Measurements from ENCODE around the gene UBE4B.

The UBE4B gene

DNA sequence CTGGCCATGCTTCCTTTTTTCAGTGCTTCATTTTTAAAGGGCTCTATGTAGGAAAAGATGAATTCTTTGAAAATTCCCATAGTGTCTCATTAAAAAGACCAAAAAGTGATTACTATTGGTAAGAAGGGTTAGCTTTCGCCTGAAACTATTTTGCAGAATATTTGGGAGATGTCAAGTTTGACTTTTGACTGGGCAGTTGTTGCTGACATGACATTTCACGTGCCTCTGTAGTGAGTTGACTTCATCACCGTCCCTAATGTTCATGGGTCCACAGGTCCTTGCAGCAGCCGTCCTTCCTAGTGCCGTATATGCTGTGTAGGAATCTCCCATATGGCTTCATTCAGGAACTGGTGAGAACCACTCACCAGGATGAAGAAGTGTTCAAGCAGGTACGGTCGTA is 88.9 kb downstream of the UBE4B start:
- no peak for DNase-seq

DNA sequence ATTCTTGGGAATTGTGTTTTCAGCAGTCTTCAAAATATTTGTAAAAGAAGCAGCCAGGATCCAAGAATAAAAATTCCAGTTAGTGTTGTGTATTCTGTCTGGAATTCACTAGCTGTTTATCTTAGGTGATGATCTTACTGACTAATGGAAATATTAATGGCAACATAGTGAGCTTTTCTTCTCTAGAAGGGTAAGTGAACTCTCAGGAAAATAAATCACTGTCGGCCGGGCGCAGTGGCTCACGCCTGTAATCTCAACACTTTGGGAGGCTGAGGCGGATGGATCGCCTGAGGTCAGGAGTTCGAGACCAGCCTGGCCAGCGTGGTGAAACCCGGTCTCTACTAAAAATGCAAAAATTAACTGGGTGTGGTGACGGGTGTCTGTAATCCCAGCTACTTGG is 90.2 kb downstream of the UBE4B start:
- DNase-seq: no peak

DNA sequence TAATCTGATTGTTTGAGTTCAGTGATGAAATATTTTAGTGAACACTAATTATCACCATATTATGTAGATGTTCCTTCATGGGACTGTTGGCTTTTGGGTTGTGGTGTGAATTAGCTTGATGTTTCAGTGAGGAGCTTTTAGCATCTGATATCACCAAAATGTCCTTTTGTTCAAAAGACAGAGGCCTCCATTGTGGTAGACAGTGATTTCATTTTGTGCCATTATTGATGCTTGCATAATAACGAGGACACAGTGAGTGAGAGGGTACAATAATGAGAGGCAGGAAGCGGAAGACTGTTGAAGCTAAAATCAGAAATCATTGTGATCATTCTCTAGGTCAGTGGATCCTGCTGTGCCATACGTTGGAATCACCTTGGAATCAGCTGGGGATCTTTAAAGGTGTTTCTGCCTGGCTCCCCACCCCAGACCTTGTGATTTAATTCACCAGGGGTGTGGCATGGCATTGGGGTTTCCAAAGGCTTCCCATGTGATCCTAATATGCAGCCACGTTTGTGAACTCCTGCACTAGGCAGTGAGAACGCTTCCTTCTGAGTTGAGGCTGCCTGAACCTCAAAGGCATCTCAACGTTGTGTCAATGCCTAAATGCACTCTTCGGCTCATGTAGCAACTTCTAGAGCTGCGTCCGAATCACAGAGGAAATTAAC is 95.5 kb downstream of the UBE4B start:
- no peak for DNase-seq

DNA sequence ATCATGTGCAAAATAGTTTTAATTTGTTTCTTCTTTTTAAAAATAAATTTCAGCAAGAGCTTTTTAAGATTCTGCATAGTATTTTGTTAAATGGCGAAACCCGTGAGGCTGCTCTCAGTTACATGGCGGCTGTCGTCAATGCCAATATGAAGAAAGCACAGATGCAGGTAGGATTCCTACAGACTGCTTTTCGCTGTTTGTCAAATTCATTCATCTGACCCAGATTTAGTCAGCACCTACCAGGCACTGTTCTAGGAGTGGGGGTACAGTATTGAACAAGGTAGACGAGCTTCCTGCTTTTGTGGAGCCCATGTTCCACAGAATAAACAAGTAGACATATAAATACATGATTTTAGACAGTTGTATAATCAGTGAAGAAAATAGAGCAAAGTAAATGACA is 99.6 kb downstream of the UBE4B start:
- DNase-seq: no peak

DNA sequence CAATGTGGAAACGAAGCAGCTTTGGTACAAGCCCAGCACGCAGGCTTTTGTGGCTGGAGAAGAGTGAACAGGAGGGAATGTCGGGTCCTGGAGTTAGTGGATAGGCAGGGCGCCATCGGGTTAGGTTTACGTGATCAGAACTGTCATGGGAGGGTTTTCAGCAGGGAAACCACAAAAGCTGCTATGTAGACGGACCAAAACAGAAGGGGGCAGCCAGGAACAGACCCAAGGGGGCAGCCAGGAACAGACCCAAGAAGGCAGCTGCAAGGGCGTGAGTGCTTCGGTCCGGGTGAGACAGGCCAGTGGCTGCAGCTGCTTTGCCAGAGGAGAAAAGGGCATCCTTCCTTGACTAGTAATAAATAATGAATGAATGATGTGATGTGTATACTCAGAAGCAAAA is 100.1 kb downstream of the UBE4B start:
- no peak for DNase-seq

DNA sequence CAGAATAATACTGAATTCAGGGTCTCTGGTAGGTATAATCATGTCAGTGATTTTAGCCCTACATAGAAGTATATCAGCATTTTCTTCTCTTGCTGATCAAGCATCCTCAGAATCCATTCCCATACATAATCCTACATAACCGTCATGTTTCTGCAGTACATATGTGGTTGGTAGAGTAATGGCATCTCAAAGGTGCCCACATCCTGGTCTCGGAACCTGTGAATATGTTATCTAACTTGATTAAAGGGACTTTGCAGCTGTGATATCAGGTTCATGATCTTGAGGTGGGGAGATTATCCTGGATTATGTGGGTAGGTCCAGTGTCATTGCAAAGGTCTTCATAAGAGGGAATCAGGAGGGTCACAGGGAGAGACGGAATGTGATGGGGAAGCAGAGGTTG is 108.2 kb downstream of the UBE4B start:
- no peak for DNase-seq

DNA sequence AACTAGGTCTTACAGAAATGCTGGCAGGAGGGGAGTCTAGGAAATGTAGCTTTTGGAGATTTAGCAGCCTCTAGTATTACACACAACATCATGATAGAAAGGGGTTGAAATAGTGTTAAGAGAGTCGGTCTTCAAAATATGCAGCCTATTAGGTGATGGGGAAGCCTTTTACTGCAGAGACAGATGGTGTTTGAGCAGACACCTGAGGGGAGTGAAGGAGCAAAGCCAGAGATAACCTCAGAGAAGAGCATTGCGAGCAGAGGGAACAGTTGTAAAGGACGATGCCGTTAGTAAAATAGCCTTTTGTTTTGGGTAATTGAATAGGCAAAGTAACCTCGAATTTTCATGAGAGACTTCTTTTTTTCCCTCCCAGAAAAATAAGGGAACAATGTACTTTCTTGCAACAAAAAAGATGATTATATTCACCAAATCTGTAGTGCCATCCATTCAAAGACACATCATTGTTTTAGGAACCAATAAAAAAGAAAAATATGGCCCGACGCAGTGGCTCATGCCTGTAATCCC is 111.3 kb downstream of the UBE4B start:
- no peak for DNase-seq

DNA sequence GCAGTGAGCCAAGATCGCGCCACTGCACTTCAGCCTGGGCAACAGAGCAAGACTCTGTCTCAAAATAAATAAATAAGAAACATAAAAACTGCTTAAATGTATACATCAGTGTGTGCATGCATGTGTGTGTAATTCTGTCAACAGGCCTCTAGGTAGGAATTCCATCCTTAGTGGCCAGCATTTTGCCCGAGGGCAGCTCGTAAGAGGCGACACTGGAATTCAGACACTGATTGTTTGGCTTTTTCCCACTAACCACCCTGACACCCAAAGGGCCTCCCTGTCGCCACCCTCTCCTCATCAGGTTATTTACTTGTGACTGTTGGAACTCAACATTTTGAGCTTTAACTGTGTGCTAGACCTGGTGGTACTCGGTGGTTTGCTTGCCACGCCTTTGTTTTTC is 113.6 kb downstream of the UBE4B start:
- DNase-seq: no peak

DNA sequence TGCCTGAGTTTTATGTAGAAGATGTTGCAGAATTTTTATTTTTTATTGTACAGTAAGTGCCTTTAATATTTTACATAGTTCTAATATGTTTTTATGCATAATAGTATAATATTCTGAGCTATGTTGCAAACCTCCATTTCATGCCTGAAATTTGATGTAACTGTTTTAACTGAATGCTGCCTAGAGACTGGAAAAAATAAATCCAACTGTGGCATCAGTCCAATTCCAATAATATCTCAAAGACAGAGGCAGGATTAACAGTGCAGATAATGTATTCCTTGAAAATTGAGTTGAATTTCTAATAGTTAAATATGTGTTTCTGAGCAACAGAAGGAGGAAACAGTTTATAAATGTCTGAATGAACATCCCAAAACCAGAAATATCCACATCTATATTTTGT is 116.5 kb downstream of the UBE4B start:
- no peak for DNase-seq

DNA sequence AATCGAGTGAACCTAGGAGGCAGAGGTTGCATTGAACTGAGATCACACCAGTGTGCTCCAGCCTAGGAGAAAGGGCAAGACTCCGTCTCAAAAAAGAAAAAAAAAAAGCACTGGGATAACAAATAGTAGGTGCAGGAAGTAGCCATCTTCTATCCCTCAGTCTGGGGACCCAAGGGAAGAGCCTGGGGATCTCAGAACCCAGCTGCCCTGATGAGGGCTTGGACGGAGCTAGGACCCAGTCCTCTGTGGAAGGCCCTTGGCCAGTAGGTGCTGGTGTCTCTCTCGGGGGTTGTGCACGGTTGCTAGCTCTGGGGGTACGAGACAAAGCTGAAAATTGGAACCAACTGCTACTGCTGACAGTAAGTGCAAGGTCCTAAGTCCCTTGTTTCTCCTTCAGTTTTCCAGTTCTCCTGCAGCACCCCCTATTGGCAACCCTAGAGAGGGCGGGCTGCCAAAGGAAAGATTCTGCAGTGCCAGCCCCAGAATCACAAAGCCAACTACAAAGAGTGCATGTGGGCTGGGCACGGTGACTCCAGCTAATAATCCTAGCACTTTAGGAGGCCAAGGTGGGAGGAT is 120.0 kb downstream of the UBE4B start:
- peak; percentile 65 for DNase-seq

DNA sequence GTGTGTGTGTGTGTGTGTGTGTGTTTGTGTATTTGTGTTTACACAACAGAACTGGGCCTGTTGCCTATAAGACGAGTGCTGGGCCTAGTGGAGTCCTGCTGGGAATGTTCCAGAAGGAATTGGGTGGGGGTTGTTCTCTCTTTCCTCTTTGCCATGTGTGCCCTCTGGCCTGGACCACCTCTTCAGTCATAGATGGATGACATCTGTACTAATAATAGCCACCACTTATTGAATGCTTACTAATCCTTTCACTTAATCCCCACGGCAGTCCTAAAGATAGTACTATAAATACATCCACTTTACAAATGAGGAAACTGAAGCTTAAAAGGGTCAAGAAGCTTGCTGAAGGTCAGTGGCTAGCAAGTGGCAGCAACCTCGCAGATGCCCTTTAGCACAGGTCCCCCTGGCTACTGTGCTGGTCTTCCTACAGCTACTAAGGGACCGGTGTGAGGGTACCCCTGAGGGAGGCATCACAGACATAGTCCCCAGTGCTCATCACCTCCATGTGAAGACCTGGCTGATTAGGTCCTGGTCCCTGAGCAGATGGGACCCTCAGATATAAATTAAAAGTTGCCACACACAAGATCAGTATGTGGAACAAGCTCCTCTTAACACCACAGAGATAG is 122.4 kb downstream of the UBE4B start:
- no peak for DNase-seq

DNA sequence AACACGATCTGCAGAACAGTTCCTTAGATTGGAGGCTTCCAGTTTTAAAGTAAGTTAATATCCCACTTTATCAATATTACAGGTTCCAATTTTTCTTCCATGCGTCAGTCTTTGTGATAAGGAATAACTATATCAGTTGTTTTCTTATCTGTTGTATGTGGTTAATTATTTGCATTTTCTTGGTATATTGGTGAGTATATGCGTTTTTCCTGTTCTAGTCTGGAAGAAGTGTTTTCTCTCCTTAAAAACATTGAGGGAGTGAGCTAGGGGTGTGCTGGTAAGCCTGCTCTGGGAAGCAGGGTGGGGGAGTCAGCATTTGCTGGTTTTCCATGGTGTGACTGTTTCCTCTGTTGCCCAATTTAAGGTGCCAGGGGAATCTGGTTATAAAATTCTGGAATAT is 127.4 kb downstream of the UBE4B start:
- no peak for DNase-seq

DNA sequence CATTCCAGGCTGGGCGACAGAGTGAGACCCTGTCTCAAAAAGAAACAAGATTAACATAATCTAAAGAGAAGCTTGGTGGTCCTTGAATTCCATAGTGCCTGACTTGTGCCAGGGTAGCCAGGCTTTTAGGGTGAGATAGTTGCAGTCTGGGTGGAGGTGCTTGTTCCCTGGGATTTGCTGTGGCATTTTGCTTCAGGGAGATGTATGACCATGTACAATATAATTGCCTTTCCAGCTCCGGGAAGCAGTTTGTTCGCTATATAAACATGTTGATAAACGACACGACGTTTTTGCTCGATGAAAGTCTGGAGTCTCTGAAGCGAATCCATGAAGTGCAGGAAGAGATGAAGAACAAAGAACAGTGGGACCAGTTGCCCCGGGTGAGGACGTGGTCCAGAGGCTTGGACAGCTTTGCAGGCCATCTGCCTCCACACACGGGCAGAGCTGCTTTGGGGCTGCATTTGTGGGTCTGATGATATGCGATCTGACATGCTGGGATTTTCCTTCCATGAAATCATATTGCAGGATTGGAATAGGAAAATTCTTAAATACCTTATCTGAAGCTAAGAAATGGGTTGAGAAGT is 128.2 kb downstream of the UBE4B start:
- DNase-seq: no peak

DNA sequence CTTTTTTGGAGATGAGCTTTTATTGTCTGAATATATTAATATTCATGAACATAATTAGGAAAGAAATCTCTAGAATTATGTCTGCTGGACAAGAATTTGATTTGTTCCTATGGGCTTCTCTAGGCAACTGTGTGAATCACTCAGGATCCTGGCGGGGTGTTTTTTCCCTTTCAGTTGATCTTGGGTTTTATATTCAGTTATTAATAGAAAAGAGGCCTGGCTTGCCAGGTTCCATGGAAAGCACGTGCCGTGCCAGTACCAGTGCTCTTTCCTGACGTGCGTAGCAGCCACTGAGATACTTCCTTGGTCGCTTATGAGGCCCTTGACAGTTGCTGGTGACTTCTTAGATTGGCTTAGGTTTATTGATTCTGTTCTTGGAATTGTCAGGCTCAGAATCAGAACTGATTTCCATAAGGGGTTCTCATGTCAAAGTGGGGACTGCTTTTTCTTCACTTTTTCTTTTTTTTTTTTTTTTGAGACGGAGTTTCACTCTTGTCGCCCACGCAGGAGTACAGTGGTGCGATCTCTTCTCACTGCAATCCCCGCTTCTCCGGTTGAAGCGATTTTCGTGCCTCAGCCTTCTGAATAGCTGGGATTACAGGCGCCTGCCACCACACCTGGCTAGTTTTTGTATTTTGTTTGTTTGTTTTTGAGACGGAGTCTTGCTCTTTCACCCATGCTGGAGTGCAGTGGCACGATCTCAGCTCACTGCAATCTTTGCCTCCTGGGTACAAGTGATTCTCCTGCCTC is 129.0 kb downstream of the UBE4B start:
- no peak for DNase-seq

DNA sequence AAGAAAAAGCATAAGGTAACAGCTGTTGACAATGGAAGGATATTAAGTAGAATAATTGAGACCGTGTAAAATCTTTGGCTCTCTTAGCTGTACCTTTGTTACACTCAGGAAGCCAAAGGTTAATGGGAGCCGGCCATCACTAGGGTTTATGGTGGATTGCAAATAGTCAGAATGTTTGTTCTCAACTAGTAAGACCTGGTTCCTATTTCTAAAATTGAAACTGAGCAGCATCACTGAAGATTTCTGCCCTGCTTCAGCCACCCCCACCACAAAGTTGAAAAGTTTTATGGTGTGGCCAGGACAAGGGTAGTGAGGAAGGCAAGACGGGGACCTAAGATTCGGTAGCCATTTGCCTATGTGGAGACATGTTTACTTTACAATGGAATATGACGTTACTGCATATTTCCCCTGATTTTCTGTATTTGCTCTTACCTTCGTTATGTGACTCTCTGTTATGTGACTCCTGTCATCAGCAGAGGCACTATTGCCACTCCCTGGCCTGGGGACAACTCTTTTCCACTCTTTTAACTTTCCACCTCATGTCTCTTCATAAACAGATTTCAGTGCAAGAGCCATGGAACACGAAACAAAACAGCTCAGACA is 136.3 kb downstream of the UBE4B start:
- peak; percentile 37 for DNase-seq

DNA sequence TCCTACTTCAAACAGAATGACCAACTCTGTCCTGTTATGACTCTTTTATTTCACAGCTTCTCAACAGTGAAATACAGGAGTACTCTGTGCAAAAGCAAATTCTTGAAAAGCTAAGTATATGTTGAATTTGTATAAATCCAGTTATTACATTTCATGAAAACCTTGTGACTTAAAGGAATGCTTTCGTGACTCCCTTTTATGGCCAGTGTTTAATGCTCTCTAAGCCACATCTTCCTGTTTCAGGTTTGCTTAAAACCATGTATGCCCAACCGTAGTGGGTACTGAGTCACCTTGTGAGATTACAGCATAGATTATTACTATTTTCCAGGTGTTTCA is 137.4 kb downstream of the UBE4B start:
- DNase-seq: peak; percentile 16

DNA sequence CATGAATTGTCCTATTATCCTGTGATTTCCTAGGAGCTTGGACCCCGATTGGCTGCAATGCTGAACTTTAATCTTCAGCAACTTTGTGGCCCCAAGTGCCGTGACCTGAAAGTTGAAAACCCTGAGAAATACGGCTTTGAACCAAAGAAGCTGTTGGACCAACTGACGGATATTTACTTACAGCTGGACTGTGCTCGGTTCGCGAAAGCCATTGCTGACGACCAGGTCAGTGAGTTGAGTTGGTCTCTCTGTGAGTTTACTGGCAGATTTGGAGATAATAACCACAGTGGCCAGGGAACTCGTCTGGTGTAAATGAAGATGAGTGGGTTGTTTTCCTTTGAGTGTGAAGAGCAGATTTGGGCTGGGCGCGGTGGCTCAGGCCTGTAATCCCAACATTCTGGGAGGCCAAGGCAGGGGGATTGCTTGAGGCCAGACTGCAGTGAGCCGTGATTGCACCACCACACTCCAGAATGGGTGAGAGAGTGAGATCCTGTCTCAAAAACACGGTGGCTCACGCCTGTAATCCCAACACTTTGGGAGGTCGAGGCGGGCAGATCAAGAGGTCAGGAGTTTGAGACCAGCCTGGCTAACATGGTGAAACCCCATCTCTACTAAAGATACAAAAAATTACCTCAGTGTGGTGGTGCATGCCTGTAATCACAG is 138.5 kb downstream of the UBE4B start:
- DNase-seq: peak; percentile 50

DNA sequence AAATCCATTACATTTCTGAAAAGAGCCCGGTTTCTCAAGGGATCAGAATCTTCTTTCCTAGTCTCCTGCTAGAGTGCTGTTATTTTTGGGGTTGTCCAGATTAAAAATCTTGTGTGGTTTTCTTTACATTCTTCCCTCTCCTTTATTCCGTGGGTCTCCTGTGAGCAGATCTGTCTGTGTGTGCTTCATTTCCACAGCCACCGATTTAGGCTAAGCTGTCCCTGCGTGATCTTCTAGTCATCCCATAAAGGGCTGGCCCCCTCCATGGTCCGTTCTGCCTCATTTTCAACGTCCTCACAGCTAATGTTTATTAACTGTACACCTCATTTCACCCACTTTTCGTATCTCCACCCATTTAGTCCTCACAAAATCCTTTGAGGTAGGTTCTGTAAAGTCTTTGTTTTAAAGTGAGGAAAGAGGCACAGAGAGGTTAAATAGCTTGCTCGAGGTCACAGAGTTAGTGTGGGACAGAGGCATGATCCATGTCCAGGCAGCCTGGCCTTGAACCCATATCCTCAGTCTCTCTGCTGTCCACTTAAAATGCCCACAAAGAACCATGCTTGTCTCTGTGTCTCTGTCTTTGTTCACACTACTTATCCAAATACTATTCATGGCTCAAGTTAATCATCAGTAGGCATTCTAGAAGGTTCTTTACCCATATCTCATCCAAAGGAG is 139.4 kb downstream of the UBE4B start:
- DNase-seq: no peak

DNA sequence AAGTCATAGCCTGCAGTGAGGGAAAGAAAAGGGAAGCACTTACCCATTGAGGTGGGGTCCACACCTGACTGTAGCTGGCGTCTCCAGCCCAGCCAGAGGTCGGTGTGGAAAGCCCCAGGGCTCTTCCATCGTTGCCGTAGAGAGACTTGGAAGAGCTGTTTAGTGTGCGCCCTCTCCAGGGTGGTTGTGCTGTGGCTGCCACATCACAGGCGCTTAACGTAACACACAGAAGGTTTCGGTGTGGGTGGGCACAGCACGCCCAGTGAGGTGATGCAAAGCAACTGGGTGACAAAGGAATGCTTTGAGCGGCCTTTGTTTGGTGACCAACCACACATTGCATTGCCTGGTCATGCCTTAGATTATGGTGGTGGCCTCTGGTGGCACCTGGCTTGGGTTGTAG is 140.8 kb downstream of the UBE4B start:
- DNase-seq: no peak

DNA sequence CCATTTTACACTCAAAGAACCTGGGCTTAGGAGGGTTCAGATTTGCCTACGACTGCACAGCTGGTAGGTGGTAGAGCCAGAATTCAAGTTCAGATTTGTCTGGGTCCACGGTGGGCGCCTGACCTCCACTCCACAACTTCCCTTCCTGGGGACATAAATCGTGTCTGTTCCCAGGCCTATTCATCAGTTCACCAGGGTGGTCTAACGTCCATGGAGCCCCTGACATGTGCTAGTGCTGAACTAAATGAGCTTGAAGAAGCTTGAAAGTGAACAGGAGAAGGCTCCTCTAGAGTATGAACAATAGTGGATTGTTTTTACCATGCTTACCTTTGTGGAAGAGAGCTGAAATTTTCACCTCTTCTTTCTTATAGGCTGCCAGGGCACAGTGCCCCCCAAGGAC is 145.1 kb downstream of the UBE4B start:
- no peak for DNase-seq

DNA sequence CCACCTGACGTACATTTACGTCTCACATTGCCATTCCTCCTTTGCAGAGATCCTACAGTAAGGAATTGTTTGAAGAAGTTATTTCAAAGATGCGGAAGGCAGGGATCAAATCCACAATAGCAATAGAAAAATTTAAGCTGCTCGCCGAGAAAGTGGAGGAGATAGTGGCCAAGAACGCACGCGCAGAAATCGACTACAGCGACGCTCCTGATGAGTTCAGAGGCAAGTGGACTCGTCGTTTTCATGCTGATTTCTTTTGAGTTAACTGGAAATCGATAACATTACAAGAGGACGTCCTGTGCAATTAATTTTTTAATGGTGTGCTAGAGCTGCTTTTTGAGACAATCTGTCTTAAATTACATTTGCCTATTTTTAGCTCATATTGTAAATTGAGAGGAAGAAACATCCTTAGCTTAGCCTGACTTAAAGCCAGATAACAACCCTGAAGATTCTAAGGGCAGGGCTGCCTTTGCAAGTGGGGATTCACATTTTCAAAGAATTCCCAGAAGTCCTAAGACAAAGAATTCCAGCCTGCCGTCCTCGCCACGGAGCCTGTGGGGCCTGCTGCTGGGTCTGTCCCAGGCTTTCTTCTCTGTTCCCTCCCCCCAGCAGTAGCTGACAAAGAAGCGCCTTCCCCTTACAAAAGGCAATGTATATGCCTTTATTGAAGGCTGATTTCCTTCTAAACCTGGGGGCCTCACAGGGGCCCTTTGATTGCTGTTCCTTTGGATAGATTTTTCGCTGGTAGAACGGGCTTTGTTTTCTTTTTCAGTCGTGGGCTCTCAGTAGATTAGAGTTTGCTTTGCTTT is 146.0 kb downstream of the UBE4B start:
- DNase-seq: no peak

Data from activated effector memory CD4-positive, alpha-beta T cell treated with anti-CD3 and anti-CD28 coated beads, Interleukin-2, amount 50 U/mL, for 16 hours (primary cell).